ENCODE measurements around the gene SELENOO. TPM values are rescaled to one million over a fixed set of nuclear protein-coding genes. Genes with fewer than 3 reads are reported as not detected.
A peak's percentile ranks its signal among the peaks of the same experiment; 100 is the strongest.

SELENOO gene
- total and polyA plus RNA-seq, 2 of the 13 experiments (the other 11 are each of a cell fraction or from before 2014, with no cell fraction given): 14.4 to 19.0 TPM

- TF ChIP-seq ZBTB43 (CRISPR knock-in tag; conservative IDR thresholded peaks at IDR 0.05) (peak; percentile 25; the same call in 1 of the 2 replicates), ZNF512B (CRISPR knock-in tag; IDR thresholded peaks at IDR 0.05; ENCODE audit: borderline replicate concordance) (peak; percentile 5; the same call in 1 of the 2 replicates), ETS1 (CRISPR knock-in tag; IDR thresholded peaks at IDR 0.05) (peak; percentile 64; the same call in 1 of the 2 replicates), MZF1 (CRISPR knock-in tag; IDR thresholded peaks at IDR 0.05; ENCODE audit: borderline replicate concordance) (peak; percentile 54; the same call in 1 of the 2 replicates), ARHGAP35 (CRISPR knock-in tag; IDR thresholded peaks at IDR 0.05; ENCODE audit: borderline replicate concordance) (no peak), ZNF747 (CRISPR knock-in tag; IDR thresholded peaks at IDR 0.05; ENCODE audit: borderline replicate concordance) (peak; percentile 75; the same call in 1 of the 2 replicates), ZNF414 (CRISPR knock-in tag; IDR thresholded peaks at IDR 0.05) (0 out of 2 replicates have a peak, but pooled peaks have one; percentile 22), ZBTB46 (CRISPR knock-in tag; IDR thresholded peaks at IDR 0.05; ENCODE audit: borderline replicate concordance) (peak; percentile 56; the same call in 1 of the 2 replicates), SP140L (CRISPR knock-in tag; IDR thresholded peaks at IDR 0.05; ENCODE audit: borderline replicate concordance) (no peak), ZBTB7B (CRISPR knock-in tag; IDR thresholded peaks at IDR 0.05) (no peak), RFX3 (CRISPR knock-in tag; IDR thresholded peaks at IDR 0.05) (no peak), ZNF30 (CRISPR knock-in tag; IDR thresholded peaks at IDR 0.05) (no peak), FOXA1 (IDR thresholded peaks at IDR 0.05) (no peak), FOXA1 (CRISPR knock-in tag; IDR thresholded peaks at IDR 0.05) (peak; percentile 67), SRF (IDR thresholded peaks at IDR 0.05; ENCODE audit: low read depth, low read length) (peak; percentile 82), TOE1 (CRISPR knock-in tag; IDR thresholded peaks at IDR 0.05) (no peak), ATRX (CRISPR knock-in tag; IDR thresholded peaks at IDR 0.05; ENCODE audit: borderline replicate concordance) (no peak), ATF3 (CRISPR knock-in tag; IDR thresholded peaks at IDR 0.05) (peak; percentile 60; the same call in 1 of the 2 replicates), ZFAT (CRISPR knock-in tag; conservative IDR thresholded peaks at IDR 0.05) (no peak)
Measured at GRCh38 chr22:50244420-50245213, 43.8 kb downstream of the SELENOO start, which contains the start of gene TUBGCP6 (continued).

Data from HepG2 (cell line).